Spleen (tissue), 7 donors: ENCODE measurements around the gene KIF16B.

Experiments
- CTCF ChIP-seq, 11 experiments: fragments of 200-600 bp in 7 of 11; fragments of 450-650 bp in 4 of 11; sonication (generic) in 4 of 11; IDR thresholded peaks in 8 of 11; conservative IDR thresholded peaks in 3 of 11; 1 replicate in 7 of 11; 2 replicates in 4 of 11; pipeline versions ENCODE4 v1.4.0 to v1.8.0; 2016 to 2021; ENCODE audit warnings: antibody characterized with exemption in 11 of 11, inconsistent platforms in 4 of 11, mild to moderate bottlenecking in 1 of 11
- POLR2A ChIP-seq, 3 donors: fragments of 450-650 bp; IDR thresholded peaks; one replicate each; pipeline ENCODE4 v1.5.1; 2017; ENCODE audit warnings: antibody characterized with exemption in 3 of 3, mild to moderate bottlenecking in 1 of 3
- POLR2AphosphoS5 ChIP-seq, 3 donors: sonication (generic); formaldehyde crosslinking; IDR thresholded peaks; one replicate each; pipeline ENCODE4 v1.5.1; 2017; ENCODE audit warnings: antibody characterized with exemption in 3 of 3
- donor health status: DM: no; HTN: no; CAD: no; lungs with moderate emphysema.
- donor health status: DM: no; HTN: no; CAD: no.
- donor health status: DM: no; HTN: no; CAD: no.

GRCh38 chr20:16327606-16328005, 245.6 kb downstream of the KIF16B start:
- no peak for TF ChIP-seq CTCF (IDR thresholded peaks at IDR 0.05 in 8 of 11, conservative IDR thresholded peaks at IDR 0.05 in 3 of 11)
- no peak for TF ChIP-seq POLR2A (IDR thresholded peaks at IDR 0.05)
- TF ChIP-seq POLR2AphosphoS5 (IDR thresholded peaks at IDR 0.05) = no peak
